ENCODE measurements around the gene ID1. TPM values are rescaled to one million over a fixed set of nuclear protein-coding genes. Genes with fewer than 3 reads are reported as not detected.
A peak's percentile ranks its signal among the peaks of the same experiment; 100 is the strongest.

Gene ID1
- total RNA-seq, 1 experiment from 2014 or later, result 360 TPM

GRCh38 chr20:31562241-31562640 is 42.8 kb upstream of the ID1 start:
- Mint-ChIP-seq H3K9me3 (no peaks in the 10 kb centered on the region), H3K4me1 (peaks cover 22 to 36% of the 10 kb centered on the region in 2 experiments), H3K4me3 (no peak overlapping the region), H3K27ac (peak overlapping the region in 2 of 3 experiments; percentile 82 to 89; a peak in 3 of 7 replicates), H3K27me3 (ENCODE audit: low read depth) (no peaks in the 10 kb centered on the region), H3K36me3 (ENCODE audit: insufficient read depth in 1 of 3, low read depth in 3 of 3) (peaks cover 38 to 87% (median 49%) of the 10 kb centered on the region in 3 experiments)
- DNase-seq, result no peak
- no peak overlapping the region for H2BK5ac ChIP-seq (ENCODE audit: insufficient read length, low read length)
- no peaks in the 10 kb centered on the region for H4K20me1 ChIP-seq (ENCODE audit: control insufficient read depth, insufficient read depth, insufficient read length)
- no peaks in the 10 kb centered on the region for H3K27me3 ChIP-seq (ENCODE audit: insufficient read depth, low read length)
- no peak overlapping the region for H4K5ac ChIP-seq (ENCODE audit: insufficient read length, low read depth, low read length)
- no peak for TF ChIP-seq CTCF (conservative IDR thresholded peaks at IDR 0.05)
- no peaks in the 10 kb centered on the region for H3K79me2 ChIP-seq (ENCODE audit: insufficient read depth, low read length)
- H2AFZ ChIP-seq (ENCODE audit: low read length), result no peak overlapping the region
- H3K23me2 ChIP-seq (ENCODE audit: insufficient read length, low read depth, low read length, poor library complexity, severe bottlenecking), result no peaks in the 10 kb centered on the region
- H3K18ac ChIP-seq (ENCODE audit: insufficient read length, low read depth, low read length), result no peak overlapping the region
- H3K4ac ChIP-seq (ENCODE audit: low read depth, low read length), result no peak overlapping the region
- H3K14ac ChIP-seq (ENCODE audit: insufficient read depth, low read length), result no peak overlapping the region
- no peak overlapping the region for H2BK120ac ChIP-seq (ENCODE audit: low read depth, low read length, poor library complexity, severe bottlenecking)
- H3K27ac ChIP-seq (ENCODE audit: insufficient read length, low read depth, low read length), result no peak overlapping the region
- no CpG with 5 or more reads among the region's 1 CpG for WGBS (ENCODE audit: extremely low coverage, insufficient read length, low lambda C conversion rate)
- no peak overlapping the region for H4K91ac ChIP-seq (ENCODE audit: insufficient read length, low read depth, low read length)
- H3K9ac ChIP-seq (ENCODE audit: extremely low read depth, insufficient read length, low read length), result no peak overlapping the region
- no peak overlapping the region for H2AK5ac ChIP-seq (ENCODE audit: insufficient read length, low read length)
- no peak overlapping the region for H3T11ph ChIP-seq (ENCODE audit: low read length)
- H3K79me1 ChIP-seq (ENCODE audit: insufficient read depth, low read depth, low read length, poor library complexity, severe bottlenecking), result no peaks in the 10 kb centered on the region
- H2BK20ac ChIP-seq (ENCODE audit: low read depth, low read length, poor library complexity, severe bottlenecking), result no peak overlapping the region
- H3K56ac ChIP-seq (ENCODE audit: insufficient read length, low read depth, low read length), result no peak overlapping the region
- H3K23ac ChIP-seq (ENCODE audit: insufficient read length, low read depth, low read length), result no peak overlapping the region
- H2BK12ac ChIP-seq (ENCODE audit: insufficient read length, low read depth, low read length), result no peak overlapping the region
- H3K4me1 ChIP-seq (ENCODE audit: insufficient read depth, low read length), result no peaks in the 10 kb centered on the region; the same call in 1 of the 2 replicates
- no peak overlapping the region for H4K8ac ChIP-seq (replicated peaks; ENCODE audit: insufficient read length, low read depth, low read length)
- H3K9me3 ChIP-seq (ENCODE audit: control insufficient read depth, low read depth, low read length), result no peaks in the 10 kb centered on the region
- H2BK15ac ChIP-seq (ENCODE audit: low read depth, low read length), result no peak overlapping the region
- H3K4me2 ChIP-seq (ENCODE audit: insufficient read depth, insufficient read length, low read length), result no peak overlapping the region
